PFSK-1 (cell line): ENCODE data around the gene FAM83C.

Experiments
- FOXP2 ChIP-seq: optimal IDR thresholded peaks from 2 replicates; pipeline ENCODE3; 2011; ENCODE audit warnings: borderline replicate concordance, control low read depth, inconsistent platforms; ENCODE audit not compliant: insufficient read depth; ENCODE audit errors: extremely low read length, extremely low read depth
- POLR2AphosphoS5 ChIP-seq: IDR thresholded peaks from 2 replicates; pipeline ENCODE4 v1.6.1; 2012; ENCODE audit warnings: low read depth, mild to moderate bottlenecking, control low read depth, low read length, moderate library complexity
- SIN3A ChIP-seq: IDR thresholded peaks from 2 replicates; pipeline ENCODE4 v1.6.1; 2012; ENCODE audit warnings: mild to moderate bottlenecking, low read length, moderate library complexity, borderline replicate concordance; ENCODE audit not compliant: insufficient read depth
- TAF1 ChIP-seq: IDR thresholded peaks from 2 replicates; pipeline ENCODE4 v1.6.1; 2012; ENCODE audit warnings: low read length, control low read depth, borderline replicate concordance; ENCODE audit not compliant: insufficient read depth
- TF ChIP-seq, protein P1 (sequence below), 2 experiments: IDR thresholded peaks; 2 replicates each; pipeline versions ENCODE4 v1.6.1 to v1.8.0; 2011 to 2012; ENCODE audit warnings: low read depth in 2 of 2, low read length in 2 of 2, control low read depth in 1 of 2, inconsistent platforms in 1 of 2, mild to moderate bottlenecking in 1 of 2, moderate library complexity in 1 of 2; ENCODE audit not compliant: insufficient read depth in 1 of 2

FAM83C gene

DNA sequence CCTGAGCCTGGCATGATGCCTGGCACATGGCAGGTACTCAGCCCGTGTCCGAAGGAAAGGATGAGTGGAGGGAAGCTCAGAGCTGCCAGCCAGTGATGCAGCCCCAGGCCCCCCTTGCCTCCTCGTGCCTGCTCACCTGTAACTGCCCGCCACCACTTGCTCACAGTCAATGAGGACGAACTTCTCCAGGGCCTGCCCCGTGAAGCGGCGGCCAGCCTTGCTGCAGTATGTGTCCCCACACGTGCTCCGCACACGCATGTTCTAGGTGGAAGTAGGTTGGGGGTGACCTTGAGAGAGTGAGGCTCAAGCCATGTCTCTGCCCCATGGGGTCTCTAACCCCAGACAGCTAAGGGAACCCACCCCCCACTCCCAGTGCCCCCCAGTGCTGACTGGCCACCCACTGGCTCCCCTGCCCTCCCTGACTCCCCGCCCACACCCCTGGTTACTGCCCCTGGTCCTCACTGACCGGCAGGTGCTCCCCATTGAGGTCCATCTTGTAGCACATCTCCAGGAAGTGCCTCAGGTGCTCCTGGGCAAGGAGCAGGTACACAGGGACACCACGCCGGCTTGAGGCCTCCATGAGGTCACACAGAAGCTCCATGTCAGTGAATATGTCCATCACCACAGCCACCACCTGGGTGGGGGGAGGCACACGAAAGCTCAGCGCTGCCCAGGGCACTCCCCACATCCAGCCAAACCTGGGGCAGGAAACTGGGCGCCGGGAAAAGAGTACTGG is 3.7 kb downstream of the FAM83C start:
- TF ChIP-seq SIN3A (no peak), TAF1 (no peak), FOXP2 (no peak), POLR2AphosphoS5 (no peak)
- TF ChIP-seq, protein P1, sequence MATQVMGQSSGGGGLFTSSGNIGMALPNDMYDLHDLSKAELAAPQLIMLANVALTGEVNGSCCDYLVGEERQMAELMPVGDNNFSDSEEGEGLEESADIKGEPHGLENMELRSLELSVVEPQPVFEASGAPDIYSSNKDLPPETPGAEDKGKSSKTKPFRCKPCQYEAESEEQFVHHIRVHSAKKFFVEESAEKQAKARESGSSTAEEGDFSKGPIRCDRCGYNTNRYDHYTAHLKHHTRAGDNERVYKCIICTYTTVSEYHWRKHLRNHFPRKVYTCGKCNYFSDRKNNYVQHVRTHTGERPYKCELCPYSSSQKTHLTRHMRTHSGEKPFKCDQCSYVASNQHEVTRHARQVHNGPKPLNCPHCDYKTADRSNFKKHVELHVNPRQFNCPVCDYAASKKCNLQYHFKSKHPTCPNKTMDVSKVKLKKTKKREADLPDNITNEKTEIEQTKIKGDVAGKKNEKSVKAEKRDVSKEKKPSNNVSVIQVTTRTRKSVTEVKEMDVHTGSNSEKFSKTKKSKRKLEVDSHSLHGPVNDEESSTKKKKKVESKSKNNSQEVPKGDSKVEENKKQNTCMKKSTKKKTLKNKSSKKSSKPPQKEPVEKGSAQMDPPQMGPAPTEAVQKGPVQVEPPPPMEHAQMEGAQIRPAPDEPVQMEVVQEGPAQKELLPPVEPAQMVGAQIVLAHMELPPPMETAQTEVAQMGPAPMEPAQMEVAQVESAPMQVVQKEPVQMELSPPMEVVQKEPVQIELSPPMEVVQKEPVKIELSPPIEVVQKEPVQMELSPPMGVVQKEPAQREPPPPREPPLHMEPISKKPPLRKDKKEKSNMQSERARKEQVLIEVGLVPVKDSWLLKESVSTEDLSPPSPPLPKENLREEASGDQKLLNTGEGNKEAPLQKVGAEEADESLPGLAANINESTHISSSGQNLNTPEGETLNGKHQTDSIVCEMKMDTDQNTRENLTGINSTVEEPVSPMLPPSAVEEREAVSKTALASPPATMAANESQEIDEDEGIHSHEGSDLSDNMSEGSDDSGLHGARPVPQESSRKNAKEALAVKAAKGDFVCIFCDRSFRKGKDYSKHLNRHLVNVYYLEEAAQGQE (IDR thresholded peaks at IDR 0.05; ENCODE audit: insufficient read depth in 1 of 2, low read depth in 2 of 2, low read length in 2 of 2): no peak

DNA sequence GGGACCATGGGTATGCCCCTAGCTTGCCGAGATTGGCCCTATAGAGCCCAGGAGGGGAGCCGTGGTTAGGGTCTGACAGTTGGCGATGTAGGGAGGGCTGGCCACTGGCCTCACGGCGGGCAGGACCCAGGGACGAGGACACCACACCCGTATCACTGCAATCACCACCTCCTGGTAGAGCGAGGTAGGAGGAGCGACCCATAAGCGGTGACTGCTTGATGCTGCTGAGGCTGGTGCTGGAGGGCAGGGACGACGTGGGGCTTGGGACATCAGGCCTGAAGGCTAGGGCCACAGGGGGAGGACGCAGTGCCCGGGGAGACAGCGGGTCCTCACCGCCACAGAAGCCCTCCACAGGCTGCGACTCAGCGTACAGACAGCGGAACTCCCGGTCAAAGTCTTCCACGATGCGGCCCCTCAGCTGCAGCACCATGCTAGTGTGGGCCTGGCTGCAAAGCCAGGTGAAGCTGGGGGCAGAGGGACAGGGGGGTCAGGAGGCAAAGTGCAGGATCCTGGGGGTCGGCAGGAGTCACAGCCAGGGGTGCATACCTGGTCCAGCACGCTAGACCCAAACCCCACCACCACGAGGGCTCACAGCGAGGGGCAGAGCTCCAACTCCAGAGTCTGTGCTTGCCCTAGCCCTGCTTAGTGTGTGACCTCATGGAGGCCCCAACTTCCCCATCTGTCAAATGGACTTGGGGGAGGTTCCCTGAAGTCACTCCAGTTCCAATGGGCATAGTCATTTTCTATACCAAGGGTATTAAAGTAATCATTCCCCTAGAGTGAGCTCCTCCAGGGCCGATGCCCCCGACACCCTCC is 4.5 kb downstream of the FAM83C start:
- TF ChIP-seq, protein P1 (IDR thresholded peaks at IDR 0.05; ENCODE audit: insufficient read depth in 1 of 2, low read depth in 2 of 2, low read length in 2 of 2): no peak
- TF ChIP-seq POLR2AphosphoS5 (no peak), FOXP2 (no peak), SIN3A (no peak), TAF1 (no peak)

DNA sequence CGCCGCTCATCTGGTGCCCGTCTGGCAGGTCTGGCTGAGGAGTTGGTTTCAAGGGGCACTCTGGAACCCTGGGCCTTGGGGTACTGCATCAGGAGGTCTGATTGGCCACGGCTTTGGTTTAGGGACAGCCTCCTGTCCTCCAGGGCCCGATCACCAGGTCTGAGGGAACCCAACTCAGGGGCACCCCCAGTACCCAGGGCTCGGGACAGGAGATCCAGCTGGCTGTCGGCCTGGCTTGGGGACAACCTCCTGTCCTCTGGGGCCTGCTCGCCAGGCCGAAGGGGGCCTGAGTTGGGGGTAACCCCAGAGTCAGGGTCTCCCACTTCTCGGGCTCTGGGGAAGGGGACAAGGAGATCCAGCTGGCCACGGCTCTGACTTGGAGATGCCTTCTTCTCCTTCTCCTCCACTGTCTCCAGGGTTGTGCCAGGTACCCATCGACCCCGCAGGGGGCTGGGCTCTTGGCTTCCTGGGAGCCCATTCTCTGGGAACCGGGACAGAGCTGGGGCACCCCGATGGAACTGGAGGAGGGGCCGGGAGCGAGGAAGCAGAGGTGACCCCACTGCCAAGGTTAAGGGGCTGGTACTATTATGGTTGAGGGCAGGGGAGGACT is 5.2 kb downstream of the FAM83C start:
- TF ChIP-seq POLR2AphosphoS5 (no peak), SIN3A (no peak)

DNA sequence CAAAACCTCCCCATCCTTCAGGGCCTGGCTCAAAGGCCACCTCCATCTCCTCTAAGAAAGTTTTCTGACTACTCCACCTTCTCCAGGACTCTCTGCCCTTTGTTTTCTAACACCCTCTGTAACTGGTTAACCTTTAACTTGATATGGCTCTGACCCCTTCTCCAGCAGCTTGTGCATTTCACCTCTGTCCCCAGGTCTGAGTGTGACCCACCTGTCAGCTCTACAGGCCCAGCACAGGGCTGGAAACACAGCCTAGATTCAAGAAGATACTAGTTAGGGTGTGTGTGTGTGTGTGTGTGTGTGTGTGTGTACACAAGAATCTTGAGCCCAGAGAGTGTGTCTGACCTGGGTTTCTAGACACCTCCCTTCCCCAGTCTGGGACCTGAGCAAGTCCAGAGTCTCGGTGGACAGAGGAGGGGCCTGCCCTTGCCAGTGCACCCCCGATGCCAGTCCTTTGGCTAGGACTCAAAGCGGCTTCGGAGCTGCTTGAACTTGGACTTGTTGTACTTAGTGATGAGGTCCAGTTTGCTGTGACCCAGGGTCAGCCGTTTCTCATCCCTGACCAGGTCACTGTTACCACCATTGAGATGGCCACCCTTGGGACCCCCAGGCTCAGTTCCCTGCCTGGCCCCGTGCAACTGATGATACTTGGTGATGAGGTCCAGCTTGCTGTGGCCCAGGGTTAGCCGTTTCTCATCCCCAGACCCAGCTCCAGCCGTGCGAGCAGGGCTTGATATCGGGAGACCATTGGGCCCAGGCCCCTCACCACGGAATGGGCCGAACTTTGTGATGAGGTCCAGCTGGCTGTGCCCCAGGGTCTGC is 5.9 kb downstream of the FAM83C start:
- TF ChIP-seq FOXP2 (no peak), TAF1 (no peak), SIN3A (no peak), POLR2AphosphoS5 (no peak)
- TF ChIP-seq, protein P1 (IDR thresholded peaks at IDR 0.05; ENCODE audit: insufficient read depth in 1 of 2, low read depth in 2 of 2, low read length in 2 of 2): no peak

DNA sequence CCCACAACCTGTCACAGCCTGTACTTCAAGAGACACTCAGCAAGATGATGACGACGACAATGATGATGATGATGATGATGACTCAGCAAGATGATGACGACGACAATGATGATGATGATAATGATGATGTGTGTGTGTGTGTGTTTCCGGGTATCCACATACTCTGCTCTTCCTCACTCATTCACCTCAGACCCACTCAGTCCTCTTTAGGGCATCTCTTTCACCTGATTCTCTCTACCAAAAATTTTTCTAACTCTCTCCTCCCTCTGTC is 6.5 kb downstream of the FAM83C start:
- no peak for TF ChIP-seq SIN3A
- TF ChIP-seq TAF1: no peak
- TF ChIP-seq, protein P1 (IDR thresholded peaks at IDR 0.05; ENCODE audit: insufficient read depth in 1 of 2, low read depth in 2 of 2, low read length in 2 of 2): no peak
- TF ChIP-seq FOXP2: no peak
- TF ChIP-seq POLR2AphosphoS5: peak; percentile 25; the same call in 1 of the 2 replicates
